ENCODE results near the gene KREMEN1. TPM values are rescaled to one million over a fixed set of nuclear protein-coding genes. Genes with fewer than 3 reads are reported as not detected.

Gene KREMEN1
- total RNA-seq, 2 experiments from 2014 or later, result not detected

- ATAC-seq (ENCODE audit: poor library complexity) (no peak), DNase-seq (no peak)
- Histone ChIP-seq H3K27ac (ENCODE audit: low read depth in 1 of 2, low read length in 2 of 2) (no peak overlapping the region), H3K36me3 (ENCODE audit: insufficient read depth, low read length) (no peaks in the 10 kb centered on the region), H3K4me3 (ENCODE audit: low read length) (no peak overlapping the region), H3K4me1 (ENCODE audit: insufficient read depth, low read length) (no peaks in the 10 kb centered on the region), H3K9me3 (ENCODE audit: control insufficient read depth in 1 of 2, insufficient read depth in 1 of 2, low read length in 2 of 2) (no peaks in the 10 kb centered on the region), H3K27me3 (ENCODE audit: control insufficient read depth in 1 of 2, insufficient read depth in 2 of 2, low read length in 2 of 2) (no peaks in the 10 kb centered on the region)
- intact Hi-C loops (cut with DNase I, micrococcal nuclease), result no loop called here
- H3K27me3 Mint-ChIP-seq, result peaks cover 9% of the 10 kb centered on the region
- no peak overlapping the region for H3K27ac Mint-ChIP-seq
- H3K4me1 Mint-ChIP-seq (ENCODE audit: low read depth), result no peaks in the 10 kb centered on the region
- no peaks in the 10 kb centered on the region for H3K36me3 Mint-ChIP-seq (ENCODE audit: low read depth)
- no peaks in the 10 kb centered on the region for H3K9me3 Mint-ChIP-seq
- no peak for TF ChIP-seq CTCF (IDR thresholded peaks at IDR 0.05)
- POLR2A ChIA-PET, result no interaction called here
- no peak overlapping the region for H3K4me3 Mint-ChIP-seq
- CTCF ChIA-PET, result no interaction called here
Measured at GRCh38 chr22:29138556-29139305, 65.9 kb downstream of the KREMEN1 start.

GRCh38 chr22:29139965-29140782 is 67.3 kb downstream of the KREMEN1 start:
- Mint-ChIP-seq H3K9me3 (no peaks in the 10 kb centered on the region), H3K36me3 (ENCODE audit: low read depth) (no peaks in the 10 kb centered on the region), H3K27me3 (no peaks in the 10 kb centered on the region), H3K27ac (no peak overlapping the region), H3K4me3 (no peak overlapping the region), H3K4me1 (ENCODE audit: low read depth) (no peaks in the 10 kb centered on the region)
- no peak for TF ChIP-seq CTCF (IDR thresholded peaks at IDR 0.05)
- intact Hi-C loops (cut with DNase I, micrococcal nuclease), result no loop called here
- DNase-seq (no peak), ATAC-seq (ENCODE audit: poor library complexity) (no peak)
- no peaks in the 10 kb centered on the region for H3K36me3 ChIP-seq (ENCODE audit: insufficient read depth, low read length)
- no peak overlapping the region for H3K4me3 ChIP-seq (ENCODE audit: low read length)
- ChIA-PET POLR2A (no interaction called here), CTCF (no interaction called here)
- H3K27ac ChIP-seq (ENCODE audit: low read depth in 1 of 2, low read length in 2 of 2), result no peak overlapping the region
- no peaks in the 10 kb centered on the region for H3K27me3 ChIP-seq (ENCODE audit: control insufficient read depth in 1 of 2, insufficient read depth in 2 of 2, low read length in 2 of 2)
- no peaks in the 10 kb centered on the region for H3K4me1 ChIP-seq (ENCODE audit: insufficient read depth, low read length)
- H3K9me3 ChIP-seq (ENCODE audit: control insufficient read depth in 1 of 2, insufficient read depth in 1 of 2, low read length in 2 of 2), result no peaks in the 10 kb centered on the region

- Mint-ChIP-seq H3K27ac (no peak overlapping the region), H3K36me3 (ENCODE audit: low read depth) (no peaks in the 10 kb centered on the region), H3K9me3 (no peaks in the 10 kb centered on the region), H3K4me3 (no peak overlapping the region), H3K27me3 (no peaks in the 10 kb centered on the region), H3K4me1 (ENCODE audit: low read depth) (no peaks in the 10 kb centered on the region)
- no peaks in the 10 kb centered on the region for H3K9me3 ChIP-seq (ENCODE audit: control insufficient read depth in 1 of 2, insufficient read depth in 1 of 2, low read length in 2 of 2)
- H3K27ac ChIP-seq (ENCODE audit: low read depth in 1 of 2, low read length in 2 of 2), result no peak overlapping the region
- no peak for ATAC-seq (ENCODE audit: poor library complexity)
- no peaks in the 10 kb centered on the region for H3K4me1 ChIP-seq (ENCODE audit: insufficient read depth, low read length)
- intact Hi-C loops (cut with DNase I, micrococcal nuclease), result no loop called here
- no peak for TF ChIP-seq CTCF (IDR thresholded peaks at IDR 0.05)
- ChIA-PET POLR2A (no interaction called here), CTCF (no interaction called here)
- DNase-seq, result no peak
- no peak overlapping the region for H3K4me3 ChIP-seq (ENCODE audit: low read length)
- no peaks in the 10 kb centered on the region for H3K36me3 ChIP-seq (ENCODE audit: insufficient read depth, low read length)
- no peaks in the 10 kb centered on the region for H3K27me3 ChIP-seq (ENCODE audit: control insufficient read depth in 1 of 2, insufficient read depth in 2 of 2, low read length in 2 of 2)
Measured at GRCh38 chr22:29141078-29141688, 68.3 kb downstream of the KREMEN1 start.

Data from CD4-positive, alpha-beta T cell (primary cell).